OCI-LY7 (cell line): Measurements from ENCODE around the gene CARD10. TPM values are rescaled to one million over a fixed set of nuclear protein-coding genes. Genes with fewer than 3 reads are reported as not detected.

Source experiments
- BruUV-seq: library from RNA; stranded (reverse); fragments of 400-500 nt; replicated peaks from 2 replicates; lab custom pipeline; 2021; lab: Mats Ljungman, UMichigan
- CTCF ChIA-PET: fragments of 300-600 bp; sonication (Branson Sonifier 250); formaldehyde crosslinking; loops from one replicate; lab custom pipeline; 2022; ENCODE audit warnings: antibody characterized with exemption; ENCODE audit not compliant: unreplicated experiment; lab: Charles Lee
- POLR2A ChIA-PET: fragments of 300-600 bp; sonication (Branson Sonifier 250); formaldehyde crosslinking; loops from one replicate; lab custom pipeline; 2022; ENCODE audit warnings: antibody characterized with exemption; lab: Charles Lee
- DNase-seq: peaks from one replicate; pipeline ENCODE4 v3.0.0-alpha.2; 2015; ENCODE audit warnings: low spot score
- H2AFZ ChIP-seq: fragments of 200-600 bp; sonication (generic), shearing (Covaris generic); 2 replicates; pipeline ENCODE4 v1.6.1; 2014; ENCODE audit warnings: mild to moderate bottlenecking, antibody characterized with exemption, low read length, moderate library complexity
- H3K27ac ChIP-seq: fragments of 200-600 bp; sonication (generic); 2 replicates; pipeline ENCODE4 v1.5.1; 2014; ENCODE audit warnings: mixed run types, low read depth, mild to moderate bottlenecking, moderate library complexity, low read length, inconsistent platforms; ENCODE audit not compliant: poor library complexity, severe bottlenecking
- H3K36me3 ChIP-seq: fragments of 200-600 bp; sonication (generic); 2 replicates; pipeline ENCODE4 v1.6.1; 2014; ENCODE audit warnings: mild to moderate bottlenecking, antibody characterized with exemption, low read length, moderate library complexity, mixed read lengths; ENCODE audit not compliant: insufficient read depth
- H3K4me1 ChIP-seq: fragments of 200-600 bp; sonication (generic); 2 replicates; pipeline ENCODE4 v1.5.1; 2014; ENCODE audit warnings: mild to moderate bottlenecking, low read length; ENCODE audit not compliant: insufficient read depth, poor library complexity, severe bottlenecking
- H3K4me2 ChIP-seq: fragments of 200-600 bp; sonication (generic); 2 replicates; pipeline ENCODE4 v1.6.1; 2014; ENCODE audit warnings: mild to moderate bottlenecking, low read length
- H3K4me3 ChIP-seq: fragments of 200-600 bp; sonication (generic); 2 replicates; pipeline ENCODE4 v1.5.1; 2014; ENCODE audit warnings: mild to moderate bottlenecking, low read depth, low read length; ENCODE audit not compliant: poor library complexity, severe bottlenecking
- H3K79me2 ChIP-seq: fragments of 200-600 bp; sonication (generic); 2 replicates; pipeline ENCODE4 v1.6.1; 2016; ENCODE audit warnings: low read depth, mild to moderate bottlenecking, low read length, moderate library complexity, mixed read lengths; ENCODE audit not compliant: insufficient read depth
- H3K9me2 ChIP-seq: fragments of 200-600 bp; sonication (generic); 2 replicates; pipeline ENCODE4 v1.6.1; 2016; ENCODE audit warnings: mild to moderate bottlenecking, low read length, mixed read lengths; ENCODE audit not compliant: insufficient read depth
- H3K9me3 ChIP-seq: fragments of 200-600 bp; sonication (generic); 2 replicates; pipeline ENCODE4 v1.6.1; 2014; ENCODE audit warnings: mild to moderate bottlenecking, mixed run types, low read length, mixed read lengths
- H4K20me1 ChIP-seq: fragments of 200-600 bp; sonication (generic); 2 replicates; pipeline ENCODE4 v1.6.1; 2014; ENCODE audit warnings: mild to moderate bottlenecking, antibody characterized with exemption, low read length, moderate library complexity, mixed read lengths; ENCODE audit not compliant: insufficient read depth
- EZH2phosphoT487 ChIP-seq: fragments of 200-600 bp; sonication (generic); IDR thresholded peaks from 2 replicates; pipeline ENCODE4 v1.6.1; 2018; ENCODE audit warnings: low read depth, borderline replicate concordance, mild to moderate bottlenecking, mixed run types, antibody characterized with exemption, low read length, moderate library complexity, mixed read lengths
- intact Hi-C: fragments of 100-400 bp; cut with micrococcal nuclease; formaldehyde crosslinking; loops from one replicate; pipeline ENCODE4 v1.10.0; 2022; ENCODE audit not compliant: unreplicated experiment
- total RNA-seq, 2 experiments: library from RNA; depleted of rRNA in 1 of 2; stranded (reverse); fragments of >200 nt in 1 of 2; shearing (Covaris generic) in 1 of 2; gene quantifications; 2 replicates each; pipeline ENCODE4 v1.2.3, GENCODE V29; 2014 to 2022
- TF ChIP-seq, protein P1 (sequence below): fragments of 200-600 bp; sonication (generic); conservative IDR thresholded peaks from 2 replicates; pipeline ENCODE4 v1.5.1; 2014; ENCODE audit warnings: mild to moderate bottlenecking, antibody characterized with exemption, low read length, moderate library complexity, mixed read lengths

Gene CARD10
- total RNA-seq, 2 experiments from 2014 or later: 2.8 to 4.0 TPM

DNA sequence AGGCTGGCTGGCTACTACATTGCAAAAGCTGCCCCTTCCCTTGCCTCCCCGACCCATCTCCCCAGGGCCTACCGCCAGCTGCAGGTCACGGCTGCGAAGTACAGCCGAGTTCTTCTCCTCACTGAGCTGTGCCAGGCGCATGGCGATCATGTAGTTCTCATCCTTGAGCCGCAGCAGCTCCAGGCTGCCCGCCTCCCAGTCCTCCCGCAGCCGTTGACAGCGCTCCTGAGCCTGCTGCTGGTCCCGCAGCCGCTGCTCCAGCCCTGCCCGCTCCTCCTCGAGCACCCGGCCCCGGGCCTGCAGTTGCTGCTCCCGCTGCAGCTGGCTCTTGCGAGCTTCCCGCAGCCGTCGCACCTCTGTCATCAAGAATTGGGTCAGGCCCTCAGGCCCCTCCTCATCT, 3.3 kb downstream of the CARD10 start:
- H4K20me1 ChIP-seq: no peaks in the 10 kb centered on the region
- no peak for DNase-seq
- ChIA-PET POLR2A (no interaction called here), CTCF (no interaction called here)
- BruUV-seq: no TSS peak
- H2AFZ ChIP-seq: no peak overlapping the region
- no peak for TF ChIP-seq EZH2phosphoT487
- TF ChIP-seq, protein P1, sequence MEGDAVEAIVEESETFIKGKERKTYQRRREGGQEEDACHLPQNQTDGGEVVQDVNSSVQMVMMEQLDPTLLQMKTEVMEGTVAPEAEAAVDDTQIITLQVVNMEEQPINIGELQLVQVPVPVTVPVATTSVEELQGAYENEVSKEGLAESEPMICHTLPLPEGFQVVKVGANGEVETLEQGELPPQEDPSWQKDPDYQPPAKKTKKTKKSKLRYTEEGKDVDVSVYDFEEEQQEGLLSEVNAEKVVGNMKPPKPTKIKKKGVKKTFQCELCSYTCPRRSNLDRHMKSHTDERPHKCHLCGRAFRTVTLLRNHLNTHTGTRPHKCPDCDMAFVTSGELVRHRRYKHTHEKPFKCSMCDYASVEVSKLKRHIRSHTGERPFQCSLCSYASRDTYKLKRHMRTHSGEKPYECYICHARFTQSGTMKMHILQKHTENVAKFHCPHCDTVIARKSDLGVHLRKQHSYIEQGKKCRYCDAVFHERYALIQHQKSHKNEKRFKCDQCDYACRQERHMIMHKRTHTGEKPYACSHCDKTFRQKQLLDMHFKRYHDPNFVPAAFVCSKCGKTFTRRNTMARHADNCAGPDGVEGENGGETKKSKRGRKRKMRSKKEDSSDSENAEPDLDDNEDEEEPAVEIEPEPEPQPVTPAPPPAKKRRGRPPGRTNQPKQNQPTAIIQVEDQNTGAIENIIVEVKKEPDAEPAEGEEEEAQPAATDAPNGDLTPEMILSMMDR: no peak
- H3K79me2 ChIP-seq: no peaks in the 10 kb centered on the region
- intact Hi-C loops: no loop called here
- H3K9me3 ChIP-seq: no peaks in the 10 kb centered on the region
- no peak overlapping the region for H3K4me3 ChIP-seq
- no peaks in the 10 kb centered on the region for H3K9me2 ChIP-seq
- H3K36me3 ChIP-seq: no peaks in the 10 kb centered on the region
- H3K27ac ChIP-seq: no peak overlapping the region
- H3K4me1 ChIP-seq: no peaks in the 10 kb centered on the region
- no peak overlapping the region for H3K4me2 ChIP-seq

DNA sequence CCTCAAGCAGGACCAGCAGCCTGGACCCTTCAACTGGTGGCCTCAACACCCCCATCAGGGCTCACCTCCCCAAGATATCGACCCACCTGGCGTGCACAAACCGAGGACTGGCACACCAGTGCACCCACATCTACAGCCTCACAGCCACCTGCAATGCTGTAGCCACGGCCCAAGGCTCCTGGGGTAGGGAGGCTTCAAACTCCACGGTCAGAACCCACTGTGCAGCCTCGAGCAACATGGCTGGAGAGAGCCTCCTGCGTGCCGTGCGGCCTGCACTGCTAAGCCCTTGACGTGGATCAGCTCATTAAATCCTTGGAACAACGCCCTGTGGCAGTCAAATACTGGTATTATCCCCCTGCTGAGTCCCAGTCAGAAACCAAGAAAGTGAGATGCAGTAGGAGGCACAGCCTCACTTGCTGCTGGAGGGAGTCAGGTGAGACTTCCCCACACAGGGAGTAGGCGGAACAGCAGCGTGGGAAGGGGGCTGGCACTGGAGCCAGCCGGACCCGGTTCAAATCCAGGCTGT, 4.6 kb downstream of the CARD10 start:
- TF ChIP-seq, protein P1: no peak
- no peak for TF ChIP-seq EZH2phosphoT487
- POLR2A ChIA-PET: no interaction called here
- no peak overlapping the region for H3K27ac ChIP-seq
- H3K36me3 ChIP-seq: no peaks in the 10 kb centered on the region
- H3K4me2 ChIP-seq: no peak overlapping the region
- H2AFZ ChIP-seq: no peak overlapping the region
- BruUV-seq: no TSS peak
- DNase-seq: no peak
- H4K20me1 ChIP-seq: no peaks in the 10 kb centered on the region
- no peaks in the 10 kb centered on the region for H3K9me3 ChIP-seq
- no peaks in the 10 kb centered on the region for H3K4me1 ChIP-seq
- CTCF ChIA-PET: no interaction called here
- intact Hi-C loops: no loop called here
- no peak overlapping the region for H3K4me3 ChIP-seq
- no peaks in the 10 kb centered on the region for H3K9me2 ChIP-seq
- H3K79me2 ChIP-seq: no peaks in the 10 kb centered on the region

DNA sequence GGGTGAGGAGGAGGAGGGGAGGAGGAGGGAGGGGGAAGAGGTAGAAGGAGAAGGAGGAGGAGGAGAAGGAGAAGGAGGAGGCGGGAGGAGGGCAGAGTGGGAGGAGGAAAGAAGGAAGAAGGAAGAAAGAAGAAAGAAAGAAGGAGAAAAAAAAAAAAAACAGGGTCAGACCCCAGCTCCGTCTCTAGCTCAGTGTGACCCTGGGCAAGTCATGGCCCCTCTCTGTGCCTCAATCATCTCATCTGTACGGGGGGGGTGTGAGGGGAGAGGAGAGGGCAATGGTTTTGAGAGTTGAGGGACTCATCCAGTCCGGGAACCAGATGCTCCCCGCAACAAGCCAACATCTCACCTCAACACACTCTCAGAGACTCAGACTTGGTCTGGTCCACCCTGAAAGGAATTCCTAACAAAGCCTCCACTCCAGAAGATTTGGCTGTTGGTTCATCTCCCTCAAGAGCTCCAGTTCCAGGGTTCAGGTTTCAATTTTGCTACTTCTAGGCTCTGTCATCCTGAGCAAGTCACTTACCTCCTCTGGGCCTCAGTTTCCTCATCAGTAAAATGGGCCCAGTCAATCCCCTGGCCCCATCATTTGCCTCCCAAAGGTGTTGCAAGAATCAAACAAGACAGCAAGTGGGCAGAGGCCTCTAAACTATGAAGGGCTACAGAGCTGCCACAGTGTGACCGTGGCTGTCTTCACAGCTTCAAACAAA, 7.7 kb downstream of the CARD10 start:
- ChIA-PET POLR2A (interaction anchor here (0.6 kb wide), 1 partner anchor 473 kb away, joined by 6 read pairs; no protein-coding TSS in a partner anchor), CTCF (no interaction called here)
- H3K4me1 ChIP-seq: no peaks in the 10 kb centered on the region
- H3K9me3 ChIP-seq: no peaks in the 10 kb centered on the region
- no peaks in the 10 kb centered on the region for H3K9me2 ChIP-seq
- no peak overlapping the region for H2AFZ ChIP-seq
- no peak overlapping the region for H3K4me2 ChIP-seq
- no peaks in the 10 kb centered on the region for H4K20me1 ChIP-seq
- no peaks in the 10 kb centered on the region for H3K79me2 ChIP-seq
- no TSS peak for BruUV-seq
- H3K36me3 ChIP-seq: no peaks in the 10 kb centered on the region
- DNase-seq: no peak
- TF ChIP-seq, protein P1: no peak
- no peak for TF ChIP-seq EZH2phosphoT487
- no peak overlapping the region for H3K27ac ChIP-seq
- intact Hi-C loops: no loop called here
- H3K4me3 ChIP-seq: no peak overlapping the region
